RCC 7860 (cell line): Measurements from ENCODE around the gene MLXIP.
"Not testable (repeated sequence)": the region's sequence is repeated elsewhere in the genome, so short reads cannot be mapped to it uniquely, and the experiment has no call there.

ENCODE experiments used
- DNase-seq: peaks from one replicate; pipeline ENCODE4 v3.0.0-alpha.2; 2015; ENCODE audit warnings: low spot score
- FAIRE-seq: peaks from 2 replicates; lab custom pipeline; 2012; peaks lifted over from hg19 to GRCh38; lab: Jason Lieb, UNC

Gene MLXIP

DNA sequence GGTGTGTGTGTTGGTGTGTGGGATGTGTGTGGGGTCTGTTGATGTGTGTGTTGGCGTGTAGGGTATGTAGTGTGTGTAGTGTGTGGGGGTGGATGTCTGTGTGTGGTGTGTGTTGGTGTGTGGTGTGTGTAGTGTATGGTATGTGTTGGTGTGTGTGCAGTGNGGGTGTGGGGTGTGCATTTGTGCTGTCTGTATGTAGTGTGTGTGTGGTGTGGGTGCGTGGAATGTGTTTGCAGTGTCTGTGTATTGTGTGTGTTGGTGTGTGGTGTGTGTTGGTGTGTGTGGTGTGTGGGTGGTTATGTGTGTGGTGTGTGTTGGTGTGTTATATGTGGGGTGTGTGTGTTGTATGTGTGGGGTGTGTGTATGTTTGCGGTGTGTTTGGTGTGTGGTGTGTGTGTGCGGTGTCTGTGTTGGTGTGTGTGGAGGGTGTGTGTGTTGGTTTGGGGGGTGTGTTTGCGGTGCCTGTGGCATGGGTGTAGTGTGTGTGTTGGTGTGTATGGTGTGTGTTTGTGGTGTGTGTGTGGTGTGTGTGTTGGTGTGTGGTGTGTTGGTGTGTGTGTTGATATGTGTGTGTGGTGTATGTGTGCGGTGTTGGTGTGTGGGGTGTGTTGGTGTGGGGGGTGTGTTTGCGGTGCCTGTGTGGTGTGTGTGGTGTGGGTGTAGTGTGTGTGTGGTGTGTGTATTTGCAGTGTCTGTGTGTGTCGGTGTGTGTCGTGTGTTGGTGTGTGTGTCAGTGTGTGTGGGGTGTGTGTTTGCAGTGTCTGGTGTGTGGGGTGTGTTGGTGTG lies 14.7 kb downstream of the MLXIP start:
- FAIRE-seq (no peak), DNase-seq (no peak)

DNA sequence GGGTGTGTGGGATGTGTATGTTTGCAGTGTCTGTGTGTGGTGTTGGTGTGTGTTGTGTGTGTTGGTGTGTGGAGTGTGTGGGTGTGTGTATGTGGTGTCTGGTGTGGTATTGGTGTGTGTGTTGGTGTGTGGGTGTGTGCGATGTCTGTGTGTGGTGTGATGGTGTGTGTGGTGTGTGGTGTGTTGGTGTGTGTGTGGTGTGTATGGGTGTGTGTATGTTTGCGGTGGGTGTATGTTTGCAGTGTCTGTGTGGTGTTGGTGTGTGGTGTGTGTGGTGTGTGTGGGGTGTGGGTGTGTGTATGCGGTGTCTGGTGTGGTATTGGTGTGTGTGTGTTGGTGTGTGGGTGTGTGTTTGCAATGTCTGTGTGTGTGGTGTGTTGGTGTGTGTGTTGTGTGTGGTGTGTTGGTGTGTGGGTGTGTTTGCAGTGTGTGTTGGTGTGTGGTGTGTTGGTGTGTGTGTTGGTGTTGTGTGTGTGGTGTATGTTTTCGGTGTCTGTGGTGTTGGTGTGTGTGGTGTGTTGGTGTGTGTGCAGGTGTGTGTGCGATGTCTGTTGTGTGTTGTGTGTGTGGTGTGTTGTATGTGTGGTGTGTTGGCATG lies 15.7 kb downstream of the MLXIP start:
- FAIRE-seq (no peak), DNase-seq (no peak)

DNA sequence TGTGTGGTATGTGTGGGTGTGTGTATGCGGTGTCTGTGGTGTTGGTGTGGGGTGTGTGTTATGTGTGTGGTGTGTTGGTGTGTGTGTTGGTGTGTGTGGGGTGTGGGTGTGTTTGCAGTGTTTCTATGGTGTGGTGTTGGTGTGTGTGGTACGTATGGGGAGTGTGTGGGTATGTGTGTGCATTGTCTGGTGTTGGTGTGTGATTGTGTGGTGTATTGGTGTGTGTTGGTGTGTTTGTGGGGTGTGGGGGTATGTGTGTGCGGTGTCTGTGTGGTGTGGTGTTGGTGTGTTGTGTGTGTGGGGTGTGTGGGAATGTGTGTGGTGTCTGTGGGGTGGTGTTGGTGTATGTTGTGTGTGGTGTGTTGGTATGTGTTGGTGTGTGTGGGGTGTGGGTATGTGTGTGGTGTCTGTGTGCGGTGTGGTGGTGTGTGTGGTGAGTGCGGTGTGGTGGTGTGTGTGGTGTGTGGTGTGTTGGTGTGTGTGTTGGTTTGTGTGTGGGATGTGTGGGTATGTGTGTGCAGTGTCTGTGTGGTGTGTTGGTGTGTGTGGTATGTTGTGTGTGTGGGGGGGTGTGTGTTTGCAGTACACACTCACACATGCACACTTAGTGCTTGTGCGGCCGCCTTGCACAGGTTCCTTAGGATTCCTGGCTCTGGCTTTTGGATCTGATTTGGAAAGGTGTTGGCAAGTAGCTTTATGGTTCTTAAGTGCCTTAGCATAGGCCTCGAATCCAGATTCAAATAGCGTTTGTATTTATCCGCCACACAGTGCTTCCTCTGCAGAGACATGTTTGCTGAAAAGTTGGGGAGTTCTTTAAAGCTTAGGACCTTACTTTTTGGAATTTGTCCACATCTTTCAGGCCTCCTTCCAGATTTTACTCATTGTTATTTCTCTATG lies 16.4 kb downstream of the MLXIP start:
- DNase-seq = no peak
- FAIRE-seq = no peak

DNA sequence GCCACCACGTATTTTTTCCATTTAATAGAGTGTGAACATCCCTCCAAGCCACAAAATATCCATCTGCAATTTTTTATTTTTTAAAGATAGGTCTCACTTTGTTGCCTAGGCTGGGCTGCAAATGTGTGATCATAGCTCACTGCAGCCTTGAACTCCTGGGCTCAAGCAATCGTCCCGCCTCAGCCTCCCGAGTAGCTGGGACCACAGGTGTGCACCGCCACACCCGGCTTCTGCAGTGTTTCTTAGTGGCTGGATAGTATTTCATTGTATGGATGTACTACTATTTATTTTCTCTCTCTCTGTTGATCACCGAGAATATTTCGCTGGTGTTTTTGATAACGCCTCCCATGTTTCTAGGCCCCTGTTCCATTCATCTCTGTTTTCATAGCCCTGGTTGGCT lies 17.5 kb downstream of the MLXIP start:
- DNase-seq (no peak), FAIRE-seq (no peak)

DNA sequence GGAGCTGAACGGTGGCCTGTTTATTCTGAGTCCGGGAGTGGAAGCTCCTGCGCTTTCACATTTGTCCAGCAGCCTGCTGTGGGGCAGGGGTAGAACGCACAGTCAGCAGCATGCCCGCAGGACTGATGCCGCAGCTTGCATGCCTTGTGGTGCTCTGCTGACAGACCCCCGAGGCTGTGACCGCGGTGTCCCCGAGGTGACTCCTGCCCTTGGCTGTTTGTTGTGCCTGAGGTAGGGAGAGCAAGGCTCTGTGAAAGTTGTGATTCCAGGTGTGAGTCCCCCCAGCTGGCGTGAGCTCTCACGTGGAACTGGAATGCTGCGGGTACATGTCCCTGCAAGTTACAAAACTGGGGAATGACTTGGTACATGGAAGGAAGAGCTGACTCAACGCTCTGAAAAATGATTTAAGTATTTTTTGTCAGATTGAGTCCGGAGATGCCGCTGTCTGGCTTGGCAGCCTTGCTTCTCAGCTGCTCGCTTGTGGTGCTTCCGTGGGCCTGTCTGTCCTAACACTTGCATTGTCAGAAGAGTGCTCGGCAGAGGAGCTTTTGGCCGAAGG lies 18.1 kb downstream of the MLXIP start:
- FAIRE-seq (peak; percentile 69), DNase-seq (peak; percentile 80)

DNA sequence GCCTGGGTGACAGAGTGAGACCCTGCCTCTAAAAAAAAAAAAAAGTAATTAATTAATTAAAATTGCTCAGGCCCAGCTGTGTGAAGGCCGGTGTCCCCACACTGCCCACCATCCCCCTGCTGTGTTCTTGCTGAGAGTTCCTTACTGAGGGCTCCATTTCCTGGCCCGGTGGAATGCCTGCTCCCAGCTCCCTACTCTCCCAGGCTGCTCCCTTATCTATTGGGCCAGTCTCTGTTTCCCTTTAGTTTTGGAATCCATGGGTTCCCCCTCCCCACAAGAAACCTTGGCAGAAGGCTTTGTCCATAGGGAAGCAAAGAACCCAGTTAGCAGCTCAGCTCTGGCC lies 19.0 kb downstream of the MLXIP start:
- DNase-seq (no peak), FAIRE-seq (no peak)

DNA sequence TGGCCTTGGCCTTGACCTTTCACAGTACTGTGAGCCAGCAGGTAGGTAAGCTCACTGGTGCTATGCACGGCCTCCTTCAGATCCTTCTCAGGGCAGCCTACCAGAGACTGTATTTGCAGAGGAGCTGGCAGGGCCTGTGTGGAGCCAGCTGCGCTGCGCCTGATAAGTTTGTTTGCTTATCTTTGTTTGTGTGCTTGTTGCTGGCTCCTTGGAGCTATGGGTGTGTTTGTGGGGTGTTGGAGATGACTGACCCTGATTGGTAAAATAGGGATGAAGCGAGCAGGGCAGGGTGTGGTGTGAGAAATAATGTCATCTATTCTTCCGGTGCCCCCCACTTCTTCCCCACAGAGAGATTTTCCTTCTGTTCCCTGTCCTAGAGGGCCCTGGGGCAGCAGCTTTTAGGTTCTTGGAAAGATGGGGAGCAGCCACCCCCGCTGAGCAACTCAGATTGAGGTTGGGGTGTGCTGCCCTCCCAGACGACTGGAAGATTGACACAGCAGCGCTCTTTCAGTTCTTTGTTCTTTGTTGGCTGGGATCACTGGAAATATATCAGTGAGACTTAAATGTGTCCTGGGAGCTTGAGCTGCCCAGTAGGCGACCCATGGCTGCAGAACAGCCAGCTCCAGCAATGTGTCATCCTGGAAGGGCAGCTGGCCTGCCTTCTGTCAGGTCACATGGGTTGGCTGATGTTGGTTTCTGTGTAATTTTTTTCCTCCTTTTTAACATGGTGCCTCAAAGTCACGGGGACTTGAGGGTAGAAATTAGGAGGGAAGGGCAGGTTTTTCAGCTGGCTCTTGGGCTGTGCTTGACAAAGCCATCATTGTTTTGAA lies 19.6 kb downstream of the MLXIP start:
- DNase-seq (no peak), FAIRE-seq (no peak)

DNA sequence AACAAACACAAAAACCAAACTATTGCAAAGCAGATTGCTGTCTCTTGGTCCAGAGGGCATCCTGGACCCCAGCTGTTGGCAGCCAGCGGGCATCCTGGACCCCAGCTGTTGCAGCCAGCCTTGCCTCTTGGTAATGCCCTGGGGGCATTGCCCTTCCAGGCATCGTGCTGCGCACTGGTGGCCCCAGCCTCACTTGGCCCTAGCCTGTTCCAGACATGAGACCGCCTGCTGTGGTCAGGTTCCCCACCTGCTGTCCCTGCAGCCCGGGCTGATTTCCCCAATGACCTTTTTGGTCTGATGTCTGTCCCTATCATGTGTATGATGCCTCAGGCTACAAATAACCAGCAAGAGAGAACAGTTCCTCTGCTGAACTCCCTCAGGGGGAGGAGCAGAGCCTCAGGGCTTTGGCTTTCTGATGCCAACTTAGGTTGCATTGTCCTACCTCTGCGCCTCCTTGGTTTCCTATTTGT lies 20.8 kb downstream of the MLXIP start:
- FAIRE-seq (no peak), DNase-seq (no peak)

DNA sequence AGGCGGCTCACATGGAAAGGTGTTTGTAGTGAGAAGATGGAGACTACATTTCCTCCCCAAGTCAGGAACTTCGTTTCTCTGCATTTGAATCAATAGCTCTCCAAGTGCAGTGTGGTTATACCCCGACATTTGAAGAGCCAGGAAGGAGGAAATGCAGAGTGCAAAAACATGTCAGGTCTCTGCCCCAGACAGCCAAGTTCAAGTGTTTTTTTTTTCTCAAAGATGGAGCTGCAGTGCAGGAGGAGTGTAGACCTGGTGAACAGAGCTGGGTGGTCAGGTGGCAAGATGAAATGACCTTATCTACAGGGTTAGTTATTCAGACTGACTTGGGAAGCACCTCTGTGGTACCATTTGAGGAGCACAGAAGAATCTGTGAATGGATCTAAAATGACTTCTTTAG lies 21.3 kb downstream of the MLXIP start:
- DNase-seq (no peak), FAIRE-seq (no peak)

DNA sequence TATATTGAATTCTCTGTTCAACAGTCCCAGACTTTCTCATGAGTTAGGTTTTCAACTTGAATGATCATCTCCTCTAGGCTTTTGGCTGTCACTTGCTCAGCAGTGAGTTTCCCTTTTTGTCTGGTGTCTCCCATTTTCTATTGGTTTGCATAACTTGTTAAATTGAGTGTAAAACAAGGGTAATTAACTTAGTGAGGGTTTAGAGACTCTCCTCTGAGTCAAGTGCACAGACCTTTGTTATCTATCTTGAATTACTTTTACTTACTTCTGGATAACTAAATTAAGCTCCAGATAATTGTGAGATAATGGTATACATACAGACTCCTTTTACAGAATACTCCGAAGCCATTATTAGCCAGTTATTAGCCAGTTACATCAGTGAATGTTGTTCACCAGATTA lies 22.0 kb downstream of the MLXIP start:
- DNase-seq = no peak
- no peak for FAIRE-seq

DNA sequence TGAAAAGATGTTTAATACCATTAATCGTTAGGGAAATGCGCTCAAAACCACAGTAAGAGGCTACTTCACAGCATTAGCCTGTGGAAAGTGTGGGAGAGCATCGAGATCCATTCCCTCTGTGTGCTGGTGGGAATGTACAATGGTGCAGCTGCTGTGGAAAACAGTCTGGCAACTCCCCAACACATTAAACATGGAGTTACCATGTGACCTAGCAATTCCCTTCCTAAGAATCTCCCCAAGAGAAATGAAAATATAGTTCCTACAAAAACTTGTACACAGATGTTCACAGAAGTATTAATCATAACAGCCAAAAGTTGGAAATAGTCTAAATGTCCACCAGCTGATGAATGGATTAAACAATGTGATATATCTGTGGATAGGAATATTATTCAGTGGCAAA lies 23.8 kb downstream of the MLXIP start:
- DNase-seq (no peak), FAIRE-seq (no peak)

DNA sequence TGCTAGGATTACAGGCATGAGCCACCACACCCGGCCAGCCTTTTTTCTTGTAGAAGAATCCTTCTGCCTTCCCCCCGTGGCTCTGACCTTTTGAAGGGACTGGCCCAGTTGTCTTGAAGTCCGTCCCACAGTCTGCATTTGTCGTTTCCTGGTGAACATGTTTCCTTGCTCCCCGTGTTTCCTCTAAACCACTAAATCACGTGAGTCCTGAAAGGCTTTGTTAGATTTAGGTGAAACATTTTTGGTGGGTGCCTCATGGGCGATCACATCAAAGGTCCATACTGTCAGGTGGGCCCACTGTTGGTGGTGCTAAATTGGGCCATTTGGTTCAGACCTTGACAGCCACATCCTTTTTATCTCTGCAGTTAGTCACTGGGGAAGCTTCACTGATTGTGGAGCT lies 26.3 kb downstream of the MLXIP start:
- FAIRE-seq (no peak), DNase-seq (no peak)

DNA sequence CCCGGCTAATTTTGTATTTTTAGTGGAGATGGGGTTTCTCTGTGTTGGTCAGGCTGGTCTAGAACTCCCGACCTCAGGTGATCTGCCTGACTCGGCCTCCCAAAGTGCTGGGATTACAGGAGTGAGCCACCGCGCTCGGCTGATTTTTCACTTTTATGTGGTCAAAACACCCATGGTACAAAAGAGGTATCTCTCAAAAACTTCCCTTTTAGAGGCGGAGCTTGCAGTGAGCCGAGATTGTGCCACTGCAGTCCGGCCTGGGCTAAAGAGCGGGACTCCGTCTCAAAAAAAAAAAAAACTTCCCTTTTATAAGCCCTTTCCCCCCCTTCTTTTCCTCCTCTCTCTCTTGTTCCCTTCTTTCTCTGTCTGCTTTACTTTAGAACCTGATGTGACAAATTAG lies 26.9 kb downstream of the MLXIP start:
- FAIRE-seq, DNase-seq: not testable (repeated sequence)

DNA sequence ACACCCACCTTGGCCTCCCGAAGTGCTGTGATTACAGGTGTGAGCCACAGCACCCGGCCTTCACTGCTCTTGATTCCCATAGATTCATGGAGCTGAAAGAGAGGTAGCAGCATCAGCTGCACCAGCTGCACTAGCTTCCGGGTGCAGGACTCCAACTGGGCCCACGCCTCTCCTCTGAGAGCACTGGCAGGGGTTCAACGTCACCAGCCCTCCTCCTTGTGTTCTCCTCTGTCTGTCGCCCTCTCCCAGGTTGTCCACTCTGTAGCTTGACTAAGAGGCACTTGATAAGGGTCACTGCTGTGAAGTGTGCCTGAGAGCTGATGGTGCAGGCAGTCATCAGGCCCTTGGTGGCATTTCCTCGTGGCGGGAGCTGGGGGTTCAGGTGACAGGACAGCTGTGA lies 28.3 kb downstream of the MLXIP start:
- no peak for FAIRE-seq
- no peak for DNase-seq

DNA sequence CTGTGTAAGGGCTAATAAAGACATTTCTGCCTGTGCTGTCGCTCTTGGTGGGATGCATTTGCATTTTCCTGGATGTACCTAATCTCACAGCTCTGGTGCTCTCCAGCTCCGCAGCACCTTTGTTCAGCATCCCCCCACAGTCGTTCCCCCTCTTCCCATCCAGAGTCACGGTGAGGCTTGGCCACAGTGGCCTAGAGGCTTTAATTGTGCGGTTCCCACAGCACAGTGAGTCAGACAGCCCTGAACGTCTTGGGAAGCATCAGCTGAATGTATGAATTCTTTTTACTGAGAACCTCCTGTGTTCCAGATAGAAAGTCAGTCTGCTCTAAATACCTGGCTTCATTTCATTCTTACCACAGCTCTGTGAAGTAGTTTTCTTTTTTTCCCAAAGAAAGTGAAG lies 28.7 kb downstream of the MLXIP start:
- peak; percentile 61 for DNase-seq
- peak; percentile 84 for FAIRE-seq

DNA sequence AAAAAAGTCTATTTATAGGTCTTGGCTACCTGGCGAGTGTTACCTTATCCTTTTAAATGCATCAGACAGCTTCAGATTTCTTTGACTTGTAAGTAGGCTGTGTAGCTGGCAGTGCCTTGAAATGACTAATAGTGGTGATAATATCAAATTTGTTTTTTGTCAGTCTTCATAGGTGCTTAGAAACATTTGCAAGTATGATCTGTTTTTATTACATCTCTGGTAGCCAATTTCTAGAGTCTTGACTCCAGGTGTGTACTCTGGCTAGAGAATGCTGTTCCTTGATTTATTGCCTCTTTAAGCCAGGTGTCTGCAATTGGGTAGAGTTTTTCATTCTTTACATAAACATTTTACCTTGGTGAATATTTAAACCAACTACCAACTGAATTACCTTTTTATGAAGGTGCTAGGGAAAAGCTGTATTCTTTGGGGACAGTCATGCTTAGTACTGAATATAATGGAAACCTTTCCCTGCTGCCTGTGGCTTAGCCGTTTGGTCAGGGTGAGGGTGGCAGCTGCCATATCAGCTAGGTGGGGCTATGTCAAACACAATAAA lies 32.6 kb downstream of the MLXIP start:
- no peak for FAIRE-seq
- DNase-seq = no peak

DNA sequence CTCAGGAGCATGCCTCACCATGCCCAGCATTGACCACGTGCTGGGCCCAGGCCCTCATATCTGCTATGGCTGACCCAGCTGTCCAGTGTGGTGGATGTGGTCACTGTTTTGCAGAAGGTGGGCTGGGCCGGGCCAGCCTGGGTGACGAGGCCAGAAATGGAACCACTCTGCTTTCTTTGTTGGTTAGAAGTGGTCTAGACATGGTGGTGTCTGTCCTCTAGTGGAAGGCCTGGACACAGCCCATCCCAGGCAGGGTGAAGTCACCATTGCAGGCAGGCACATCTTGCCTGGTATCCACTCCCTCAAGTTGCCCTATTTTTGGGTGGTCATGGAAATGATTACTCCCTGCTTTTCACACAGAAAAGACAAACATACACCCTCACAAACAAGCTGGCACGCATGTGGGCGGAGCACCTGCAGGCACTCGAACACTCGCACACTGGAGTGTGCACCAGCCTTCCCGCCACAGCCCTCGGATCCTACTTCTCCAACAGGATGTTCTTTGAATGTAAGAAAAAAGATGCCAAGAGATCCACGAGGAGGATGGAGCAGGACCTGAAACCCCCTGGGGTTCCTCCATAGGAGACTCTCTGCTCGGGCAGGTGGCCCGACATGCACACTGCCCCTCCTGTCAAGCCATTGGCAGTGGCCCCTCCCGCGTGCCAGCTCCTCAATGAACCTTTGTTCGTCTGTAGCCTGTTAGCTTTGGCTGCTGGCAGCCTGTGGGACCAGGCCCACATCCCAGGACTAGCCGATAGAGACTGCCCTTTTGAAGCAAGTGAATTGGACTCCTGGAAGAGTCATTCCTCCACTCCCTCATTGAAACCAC lies 38.4 kb downstream of the MLXIP start:
- no peak for FAIRE-seq
- DNase-seq = no peak

DNA sequence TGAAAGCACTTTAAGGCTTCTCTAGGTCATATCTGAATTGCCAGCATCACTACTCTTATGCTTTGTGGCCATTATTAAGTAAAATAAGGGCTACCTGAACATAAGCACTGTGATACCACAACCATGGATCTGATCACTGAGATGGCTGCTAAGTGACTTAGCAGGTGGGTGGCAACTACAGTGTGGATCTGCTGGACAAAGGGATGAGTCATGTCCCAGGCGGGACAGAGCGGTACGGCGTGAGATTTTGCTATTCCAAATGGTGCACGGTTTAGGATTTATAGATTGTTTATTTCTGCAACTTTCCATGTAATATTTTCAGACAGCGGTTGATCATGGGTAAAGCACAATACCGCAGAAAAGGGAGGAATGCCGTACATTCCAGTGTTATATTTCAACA lies 39.4 kb downstream of the MLXIP start:
- no peak for FAIRE-seq
- no peak for DNase-seq

DNA sequence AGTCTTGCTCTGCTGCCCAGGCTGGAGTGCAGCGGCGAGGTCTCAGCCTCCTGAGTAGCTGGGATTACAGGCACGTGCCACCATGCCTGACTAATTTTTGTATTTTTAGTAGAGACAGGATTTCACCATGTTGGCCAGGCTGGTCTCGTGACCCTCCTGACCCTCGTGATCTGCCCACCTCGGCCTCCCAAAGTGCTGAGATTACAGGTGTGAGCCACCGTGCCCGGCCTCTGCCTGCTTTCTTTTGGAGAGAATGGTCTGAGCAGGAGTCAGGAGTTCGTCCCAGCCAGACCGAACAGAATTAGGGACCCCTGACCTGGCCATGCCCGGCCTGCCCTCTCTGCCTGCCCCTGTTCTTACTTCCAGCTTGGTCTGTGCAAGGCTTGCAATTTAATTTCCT lies 42.8 kb downstream of the MLXIP start:
- not testable (repeated sequence) for FAIRE-seq, DNase-seq
